ENCODE results near the gene SH2D7.
A peak's percentile ranks its signal among the peaks of the same experiment; 100 is the strongest.

The SH2D7 gene

DNA sequence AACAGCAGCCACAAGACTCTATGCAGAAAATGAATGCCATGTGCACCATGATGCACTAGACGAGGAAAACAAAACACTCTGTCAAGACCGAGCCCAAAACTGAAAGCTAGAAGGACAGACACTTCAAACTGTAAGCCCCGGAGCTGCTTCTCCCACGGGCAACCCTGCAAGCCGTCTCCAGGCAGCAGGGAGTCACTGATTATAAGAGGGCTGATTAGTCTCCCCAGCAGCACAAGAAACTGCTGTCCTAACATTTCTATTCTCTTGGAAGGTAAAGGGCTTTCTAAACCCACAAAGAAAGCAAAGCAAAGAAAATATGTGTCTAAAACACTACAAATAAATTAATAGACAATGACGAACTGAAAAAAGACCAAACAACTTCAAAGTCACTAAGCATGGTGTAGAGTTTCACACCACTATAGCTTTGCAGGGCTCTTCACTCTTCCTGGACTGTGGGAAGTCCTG lies 30.4 kb upstream of the SH2D7 start:
- DNase-seq = peak; percentile 51

DNA sequence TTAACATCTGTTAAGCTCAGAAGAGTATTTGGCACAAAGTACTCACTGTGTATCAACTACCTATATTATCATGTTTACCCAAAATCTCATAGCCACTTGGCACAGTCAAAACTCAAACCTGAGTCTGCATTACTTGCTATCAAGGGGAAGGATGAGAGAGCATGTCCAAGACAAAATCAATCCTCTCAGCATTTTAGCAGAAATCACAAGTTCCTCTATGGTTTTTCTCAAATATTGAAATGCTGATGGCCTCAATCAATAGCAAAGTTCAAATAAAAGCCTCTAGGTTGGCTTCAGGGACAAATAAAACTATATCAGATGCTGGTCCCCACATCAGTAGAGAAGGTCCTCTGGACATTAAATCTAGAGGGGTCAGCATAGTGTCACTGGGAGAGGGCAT lies 29.1 kb upstream of the SH2D7 start:
- DNase-seq = no peak

DNA sequence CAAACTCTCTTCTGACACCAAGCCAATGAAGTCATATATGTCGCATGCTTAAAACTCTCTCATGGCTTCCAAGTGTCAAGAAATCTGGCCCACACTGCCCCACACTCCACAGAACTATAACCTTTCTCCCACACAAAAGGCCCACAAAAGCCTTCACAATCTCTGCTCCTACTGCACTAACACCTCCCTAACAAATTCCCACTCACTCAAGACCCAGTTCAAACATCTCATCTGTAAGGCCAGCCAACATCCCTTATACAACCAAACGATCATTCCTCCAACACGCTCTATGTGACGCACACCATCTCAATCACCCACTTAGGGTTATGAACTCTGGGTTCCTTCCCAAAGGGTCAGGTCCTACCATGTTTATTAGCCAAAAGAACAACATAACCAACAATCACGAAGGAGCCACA lies 28.4 kb upstream of the SH2D7 start:
- no peak for DNase-seq

DNA sequence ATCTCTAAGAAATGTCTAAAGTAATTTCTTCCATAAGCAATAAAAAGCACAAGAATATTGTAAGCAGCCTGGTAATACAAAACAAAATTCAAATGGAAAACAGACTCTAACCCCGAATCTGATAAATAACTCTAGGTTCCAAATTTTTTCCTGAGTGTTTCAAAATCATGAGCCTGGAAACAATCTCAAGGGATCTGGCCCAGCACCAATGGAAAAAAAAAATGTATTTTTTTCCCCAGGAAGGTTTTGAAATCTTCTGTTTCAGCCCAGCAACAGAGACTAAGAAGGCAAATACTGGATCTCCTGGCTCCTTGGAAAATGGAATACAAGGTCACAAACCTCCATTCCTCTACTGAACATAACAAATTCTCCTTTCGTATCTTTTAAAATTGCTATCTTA lies 27.8 kb upstream of the SH2D7 start:
- DNase-seq = no peak

DNA sequence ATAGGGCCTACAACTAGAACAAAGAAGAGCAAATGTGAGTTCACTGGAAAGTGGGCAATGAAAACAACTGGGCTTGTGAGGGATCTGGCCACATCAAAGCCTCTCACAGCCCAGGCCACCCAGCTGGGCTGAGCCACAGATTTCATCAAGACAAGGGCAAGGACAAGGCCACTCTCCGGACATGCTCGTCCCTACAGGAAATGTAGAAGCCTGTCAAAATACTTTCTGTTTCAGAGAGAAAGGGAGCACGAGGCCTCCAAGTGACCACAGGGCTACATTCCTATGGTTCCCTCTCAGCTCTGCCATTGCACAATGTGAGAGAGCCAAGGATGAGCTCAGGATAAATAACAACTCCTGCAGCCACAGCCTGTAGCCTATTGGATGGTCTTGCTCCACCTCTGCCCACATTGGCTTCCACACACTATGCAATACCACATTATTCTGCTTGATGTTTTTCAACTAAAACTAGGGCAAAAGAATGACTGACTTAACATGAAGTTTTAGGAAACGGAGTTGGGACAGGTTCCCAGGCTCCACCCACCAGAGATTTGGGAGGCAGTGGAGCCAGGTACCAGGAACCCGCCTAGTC lies 27.0 kb upstream of the SH2D7 start:
- no peak for DNase-seq

DNA sequence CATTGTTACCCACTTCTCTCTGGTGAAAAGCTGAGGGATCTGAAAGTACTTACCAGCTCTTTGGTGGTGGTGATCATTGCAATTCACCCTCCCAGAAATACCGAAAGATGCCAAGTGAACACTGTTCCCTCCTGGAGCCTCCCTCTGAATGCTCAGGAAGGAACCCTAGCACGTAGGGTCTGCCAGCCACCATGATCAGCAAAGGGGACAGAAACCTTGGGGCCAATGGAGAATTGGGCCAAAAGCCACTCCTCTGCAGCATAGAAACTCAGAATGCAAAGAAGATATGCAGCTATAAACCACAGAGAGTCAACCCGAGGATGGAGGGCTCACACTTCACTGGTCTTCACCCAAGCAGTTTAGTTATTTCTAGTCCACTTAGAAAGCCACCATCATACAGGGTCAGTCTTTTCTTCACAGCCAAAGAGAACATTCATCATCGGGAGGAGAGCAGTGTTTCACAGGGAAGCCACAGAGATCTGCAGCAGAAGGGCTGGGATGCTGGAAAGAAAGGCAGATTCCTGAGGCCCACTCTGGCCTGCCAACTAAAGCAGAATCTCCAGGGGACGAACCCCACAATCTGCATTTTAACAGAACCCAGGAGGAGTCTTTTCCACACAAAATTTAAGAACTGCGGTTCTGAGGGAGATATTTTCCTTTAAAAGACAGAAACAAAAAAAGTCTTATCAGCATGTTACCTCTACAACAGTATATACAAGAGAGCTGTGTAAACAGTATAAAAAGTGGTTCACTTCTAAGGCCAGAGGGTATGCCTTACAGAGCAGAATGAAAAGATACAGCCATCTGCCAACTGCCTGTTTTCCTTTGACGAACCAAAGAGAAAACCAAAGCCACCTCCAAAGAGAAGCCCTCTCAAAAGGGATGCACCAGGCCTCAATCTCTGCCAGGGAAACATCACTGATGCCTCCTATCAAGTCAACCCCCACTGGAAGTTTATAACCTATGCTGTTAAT lies 26.1 kb upstream of the SH2D7 start:
- DNase-seq = no peak

DNA sequence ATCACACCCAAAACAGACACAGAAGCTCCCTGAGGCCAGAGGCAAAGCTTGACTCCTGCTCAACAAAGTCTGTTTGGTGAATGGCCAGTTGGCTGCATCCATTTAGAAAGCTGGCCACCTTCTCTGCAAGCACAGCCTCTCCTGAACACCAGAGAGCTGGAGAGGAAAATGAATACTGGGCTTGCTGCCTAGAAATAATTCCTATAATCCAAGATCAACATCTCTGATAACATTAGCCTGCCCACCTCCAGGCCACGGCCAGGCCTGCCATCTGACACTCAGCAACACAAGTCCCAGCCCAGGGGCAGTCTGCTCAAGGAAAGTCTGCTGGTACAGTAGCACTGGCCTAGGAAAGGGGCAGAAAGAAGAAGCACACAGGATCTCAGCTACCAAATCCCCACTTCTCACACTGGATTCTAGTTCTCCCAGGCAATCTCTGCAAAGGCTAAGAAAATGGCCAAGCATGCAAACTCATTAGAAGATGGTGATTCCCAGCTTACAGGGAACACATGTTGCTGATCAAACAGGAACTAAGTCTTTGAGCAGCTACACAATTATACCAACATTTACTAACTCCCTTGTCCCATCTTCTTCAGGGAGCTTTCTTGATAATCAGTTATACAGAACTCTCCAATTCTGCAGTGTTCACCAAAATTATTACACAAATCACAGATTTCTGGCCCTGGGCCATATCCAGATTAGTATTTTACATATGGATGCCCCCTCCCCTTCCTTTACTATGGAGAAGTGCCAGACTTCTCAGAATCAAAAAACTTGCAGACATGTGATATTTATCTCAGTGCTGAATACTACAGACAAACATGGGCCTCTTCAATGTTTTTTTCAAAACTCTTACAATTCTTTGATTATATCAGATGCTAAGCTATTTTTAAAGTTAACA lies 24.8 kb upstream of the SH2D7 start:
- DNase-seq = peak; percentile 85

DNA sequence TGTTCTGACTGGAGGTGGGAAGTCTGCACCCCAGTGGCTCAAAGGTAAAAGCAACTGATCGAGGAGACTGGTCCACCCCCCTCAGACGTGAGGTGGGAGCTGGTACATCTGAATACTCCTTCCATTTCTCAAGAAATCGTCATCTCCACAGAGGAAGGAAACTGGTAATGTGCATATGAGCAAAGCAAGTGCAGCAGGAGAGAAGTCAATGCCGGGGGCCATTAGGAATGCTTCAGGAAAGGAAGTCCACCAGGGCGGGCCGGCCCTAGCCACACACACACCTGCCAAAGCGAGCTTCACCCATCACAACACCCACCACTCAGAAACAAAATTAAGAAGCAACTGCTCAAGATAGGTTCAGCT lies 23.3 kb upstream of the SH2D7 start:
- DNase-seq = no peak

DNA sequence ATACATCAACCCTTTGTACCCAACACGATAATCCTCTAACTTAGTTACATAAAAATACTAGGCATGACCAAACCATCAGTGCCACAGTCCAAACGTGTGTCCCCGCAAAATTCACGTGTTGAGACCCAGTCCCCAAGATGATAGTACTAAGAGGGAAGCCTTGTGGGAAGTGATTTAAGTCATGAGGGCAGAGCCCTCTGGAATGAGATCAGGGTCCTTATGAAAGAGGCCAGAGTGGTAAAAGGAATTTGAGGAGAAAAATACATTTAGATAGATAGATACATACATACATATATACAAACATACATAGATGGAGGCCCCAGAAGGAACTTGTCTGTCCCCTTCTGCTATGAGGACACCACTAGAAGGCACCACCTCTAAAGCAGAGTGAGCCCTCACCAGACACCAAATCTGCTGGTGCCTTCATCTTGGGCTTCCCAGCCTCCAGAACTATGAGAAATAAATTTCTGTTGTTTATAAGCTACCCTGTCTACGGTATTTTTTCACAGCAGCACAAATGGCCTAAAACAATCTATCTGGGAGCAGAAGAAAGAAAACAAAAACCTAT lies 22.8 kb upstream of the SH2D7 start:
- no peak for DNase-seq

DNA sequence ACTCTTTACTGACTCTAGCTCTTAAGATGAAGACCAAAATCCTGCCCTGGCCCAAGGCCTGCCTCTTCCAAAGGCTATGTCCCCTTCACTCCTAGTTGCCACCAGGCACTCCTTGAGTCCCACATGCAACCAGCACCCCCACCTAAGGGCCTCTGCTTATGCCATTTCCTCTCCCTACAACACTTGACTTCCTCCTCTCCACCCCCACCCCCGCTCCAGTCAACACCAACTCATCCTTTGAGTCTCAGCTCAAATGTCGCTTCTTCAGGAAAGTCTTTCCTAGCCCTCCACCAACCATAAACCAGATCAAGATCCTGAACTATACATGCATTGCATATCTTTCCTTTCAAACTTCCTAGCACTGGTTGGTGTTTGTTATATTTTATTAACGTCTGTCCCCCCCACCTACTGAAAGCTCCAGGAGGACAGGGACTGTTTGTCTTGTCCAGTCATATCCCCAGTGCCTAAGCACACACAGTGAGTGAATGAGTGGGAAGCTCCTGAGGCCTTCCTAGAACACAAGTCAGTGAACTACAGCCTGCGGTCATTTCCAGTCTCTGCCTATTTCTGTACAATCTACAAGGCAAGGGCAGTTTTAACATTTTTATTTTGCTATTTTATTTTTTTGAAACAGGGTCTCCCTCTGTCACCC lies 22.2 kb upstream of the SH2D7 start:
- DNase-seq = no peak

DNA sequence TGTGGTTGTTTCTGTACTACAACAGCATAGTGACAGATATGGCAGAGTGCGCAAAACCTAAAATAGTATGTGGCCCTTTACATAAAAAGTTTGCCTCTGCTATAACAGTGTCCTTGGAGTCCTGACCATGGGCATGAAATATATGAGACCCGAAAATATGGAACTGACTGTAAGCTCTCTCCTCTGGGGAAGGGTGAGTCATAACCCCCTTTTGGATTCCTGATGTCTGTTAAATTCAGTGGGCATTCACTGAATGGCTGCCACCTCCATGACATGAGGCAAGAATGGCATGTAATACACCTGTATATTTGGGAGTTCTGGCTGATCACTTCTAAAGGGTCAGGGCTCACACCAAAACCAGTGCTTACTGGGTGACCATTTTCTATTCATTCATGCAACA lies 21.0 kb upstream of the SH2D7 start:
- no peak for DNase-seq

DNA sequence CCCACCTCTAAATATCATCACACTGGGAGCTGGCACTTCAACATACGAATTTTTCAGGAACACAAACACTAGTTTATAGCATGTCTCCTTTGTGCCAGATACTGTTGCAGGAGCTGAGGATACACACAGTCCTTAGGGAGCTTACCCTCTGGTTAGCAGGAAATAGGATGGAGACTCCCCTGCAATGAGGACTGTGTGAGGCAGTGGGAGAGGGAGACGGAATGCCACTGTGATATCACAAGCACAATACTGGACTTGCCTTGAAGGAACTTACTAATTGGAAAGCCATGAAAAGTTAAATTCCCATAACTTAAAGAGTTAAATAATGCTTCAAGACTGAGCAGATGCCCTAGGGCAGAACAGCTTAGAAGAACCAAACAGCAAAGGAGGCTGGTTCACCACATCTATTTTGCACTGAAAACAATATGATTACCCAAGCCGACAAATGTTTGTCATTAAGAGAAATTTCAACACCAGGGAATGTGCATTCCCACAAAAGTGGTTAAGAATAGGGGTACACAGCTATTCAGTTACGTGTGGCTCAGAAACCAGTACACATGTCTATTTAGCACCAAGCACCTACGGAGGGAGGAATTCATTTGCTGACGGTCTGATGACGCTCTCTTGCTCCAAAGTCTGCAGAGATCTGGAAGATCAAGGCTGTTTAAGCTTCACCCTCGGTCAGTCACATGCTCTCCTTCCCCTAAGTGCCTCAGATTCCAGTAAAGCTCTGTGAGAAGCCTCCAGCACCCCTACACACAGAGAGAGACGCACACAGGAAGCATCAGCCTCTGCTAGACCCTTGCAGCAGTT lies 20.1 kb upstream of the SH2D7 start:
- no peak for DNase-seq

DNA sequence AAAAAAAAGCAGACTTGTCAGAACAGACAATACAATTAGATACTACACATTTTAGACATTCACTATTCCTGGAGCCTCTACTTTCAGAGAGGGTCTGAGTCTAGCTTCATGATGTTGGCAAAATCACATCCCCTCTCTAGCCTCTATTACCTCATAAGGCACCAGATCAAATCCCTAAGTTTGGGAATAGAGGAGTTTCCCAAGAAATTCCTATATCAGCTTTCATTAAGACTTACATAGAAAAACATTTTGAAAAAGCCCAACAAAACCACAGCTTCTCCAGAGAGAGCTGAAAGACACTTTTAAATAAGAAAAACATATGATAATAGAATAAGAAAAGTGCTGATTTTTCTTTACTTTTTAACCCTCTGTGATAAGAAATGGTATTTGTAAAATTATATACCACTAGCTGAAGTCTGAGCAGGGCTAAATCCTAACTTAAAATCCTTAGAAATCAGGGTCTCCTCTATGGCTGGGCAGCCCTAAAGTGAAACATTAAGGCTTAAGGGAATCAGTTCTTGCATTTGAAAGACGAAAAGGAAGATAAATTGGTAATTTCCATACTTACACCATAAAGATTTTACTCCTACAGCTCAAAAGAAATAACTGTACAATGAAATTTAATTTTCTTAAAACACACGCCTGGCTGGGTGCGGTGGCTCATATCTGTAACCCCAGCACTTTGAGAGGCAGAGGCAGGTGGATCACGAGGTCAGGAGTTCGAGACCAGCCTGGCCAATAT lies 19.1 kb upstream of the SH2D7 start:
- no peak for DNase-seq

DNA sequence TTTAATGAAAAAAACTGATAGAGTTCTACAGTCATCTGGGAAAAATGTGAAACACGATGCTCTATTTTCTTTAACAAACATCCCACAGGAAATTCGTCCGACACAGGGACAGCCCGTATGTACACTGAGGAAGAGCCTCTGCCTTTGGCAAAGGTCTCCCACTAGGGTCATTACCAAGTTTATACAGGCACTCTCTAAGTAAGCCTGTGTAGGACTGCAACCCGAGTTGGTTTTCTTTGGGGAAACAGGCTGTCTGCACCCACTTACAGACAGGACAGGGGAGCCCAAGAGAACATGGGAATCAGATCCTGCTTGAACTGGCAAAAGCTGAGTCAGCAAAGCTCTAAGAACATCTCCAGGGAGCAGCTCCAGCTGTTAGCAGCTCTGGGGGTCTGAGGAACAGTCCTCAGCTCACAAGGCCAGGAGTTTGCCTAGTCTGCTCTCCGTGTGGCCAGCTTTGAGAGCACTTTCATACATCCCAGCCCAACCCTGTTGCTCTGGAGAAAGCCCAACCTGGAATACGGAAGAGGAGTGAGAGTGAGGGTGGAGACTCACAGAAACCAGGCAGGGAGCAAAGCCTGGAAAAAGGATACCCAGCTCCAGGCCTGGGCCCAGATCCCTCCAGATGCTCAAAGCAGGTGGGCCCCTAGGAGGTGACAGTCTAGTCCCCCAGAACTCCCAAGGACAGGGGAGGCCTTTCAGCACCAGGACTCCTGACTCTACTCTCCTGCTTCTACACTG lies 16.7 kb upstream of the SH2D7 start:
- DNase-seq = peak; percentile 57

DNA sequence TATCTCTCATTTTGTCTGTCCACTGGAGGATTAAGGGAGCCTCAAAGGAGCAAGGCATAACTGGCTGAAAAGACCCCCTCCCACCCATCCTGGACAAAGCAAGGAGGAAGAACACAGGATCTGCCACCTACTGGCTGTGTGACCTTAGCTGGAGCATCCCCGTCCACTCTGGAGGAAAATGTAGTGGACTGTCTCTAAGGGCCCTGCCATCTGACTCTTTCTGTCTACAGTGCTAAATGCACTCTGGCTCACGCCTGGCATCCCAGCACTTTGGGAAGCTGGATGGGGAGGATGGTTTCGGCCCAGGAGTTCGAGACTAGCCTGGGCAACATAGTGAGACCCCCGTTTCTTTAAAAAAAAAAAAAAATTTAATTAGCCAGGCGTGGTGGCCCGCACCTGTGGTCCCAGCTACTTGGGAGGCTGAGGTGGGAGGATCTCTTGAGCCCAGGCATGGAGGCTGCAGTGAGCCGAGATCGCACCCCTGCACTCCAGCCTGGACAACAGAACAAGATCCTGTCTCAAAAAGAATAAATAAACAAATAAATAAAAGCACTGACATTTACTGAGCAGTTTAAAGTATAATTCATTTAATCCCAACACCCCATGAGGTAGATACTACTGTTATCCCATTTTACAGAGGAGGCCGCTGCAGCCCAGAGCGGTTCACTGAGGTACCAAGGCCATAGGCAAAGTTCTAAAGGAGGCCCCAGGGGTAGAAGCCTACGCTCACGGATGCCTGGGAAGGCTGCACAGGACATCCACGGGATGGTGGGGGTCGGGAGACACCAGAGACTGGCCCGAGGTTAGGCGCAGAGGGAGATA lies 15.9 kb upstream of the SH2D7 start:
- DNase-seq = peak; percentile 24

DNA sequence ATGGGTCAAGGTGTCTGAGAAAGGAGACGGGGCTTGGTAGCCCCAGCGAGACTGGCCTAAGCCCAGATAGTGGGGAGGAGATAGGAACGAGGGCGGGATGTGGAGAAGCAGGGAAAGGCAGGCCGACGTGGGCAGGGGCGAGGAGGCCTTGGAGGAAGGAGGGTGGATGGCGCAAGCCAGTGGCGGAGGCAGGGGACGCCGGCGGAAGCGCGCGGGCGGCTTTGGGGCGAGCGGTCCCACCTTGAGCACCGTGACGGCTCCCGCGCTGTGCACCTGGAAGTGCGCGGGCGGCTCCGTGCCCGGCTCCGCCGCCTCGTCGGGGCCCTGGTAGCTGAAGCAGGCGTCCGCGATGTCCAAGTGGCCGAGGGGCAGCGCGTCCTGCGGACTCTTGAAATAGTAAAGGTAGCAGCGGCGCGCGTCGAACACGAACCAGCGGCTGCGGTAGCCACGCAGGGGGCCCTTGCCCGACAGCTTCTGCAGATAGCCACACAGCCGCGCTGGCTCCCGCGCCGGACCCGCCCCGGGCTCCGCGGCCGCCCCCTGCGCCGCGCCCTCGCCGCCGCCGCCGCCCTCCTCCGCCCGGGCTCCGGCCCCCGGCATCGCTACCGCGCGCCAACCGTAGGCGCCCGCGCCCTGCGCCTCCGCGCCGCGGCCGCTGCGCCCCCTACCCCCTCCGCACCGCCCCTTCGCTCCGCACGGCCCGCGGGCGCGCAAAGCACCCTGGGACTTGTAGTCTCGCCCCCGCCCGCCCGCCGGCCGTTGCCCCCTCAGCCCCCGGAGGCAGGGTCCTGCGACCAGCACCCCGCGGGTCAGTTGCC lies 15.1 kb upstream of the SH2D7 start, which contains the start of gene TBC1D2B:
TBC1D2B (minus strand) TSS at position 659 of the 818 bp plus-strand sequence; CDS start at position 600, 59 bp downstream.
- peak; percentile 76 for DNase-seq

DNA sequence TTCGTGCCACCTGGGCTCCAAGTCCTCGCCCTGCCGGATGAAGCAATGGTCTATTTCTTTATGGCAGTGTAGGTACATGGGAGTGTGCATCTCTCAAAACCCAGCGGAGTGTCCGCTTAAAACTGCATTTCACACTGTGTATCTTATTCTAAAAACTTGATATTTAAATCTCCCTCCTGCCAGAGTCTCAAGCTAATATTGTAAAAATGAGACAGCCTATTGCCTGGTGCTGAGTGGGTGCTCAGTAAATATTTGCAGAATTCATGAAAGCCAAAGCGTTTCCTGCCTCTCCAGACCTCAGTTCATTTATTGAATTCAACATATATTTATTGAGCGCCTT lies 14.5 kb upstream of the SH2D7 start:
- no peak for DNase-seq
